ENCODE measurements around the gene HAAO. TPM values are rescaled to one million over a fixed set of nuclear protein-coding genes. Genes with fewer than 3 reads are reported as not detected.

Gene HAAO
- total RNA-seq, 2 donors from 2014 or later = 0.65 to 6.1 TPM

DNA sequence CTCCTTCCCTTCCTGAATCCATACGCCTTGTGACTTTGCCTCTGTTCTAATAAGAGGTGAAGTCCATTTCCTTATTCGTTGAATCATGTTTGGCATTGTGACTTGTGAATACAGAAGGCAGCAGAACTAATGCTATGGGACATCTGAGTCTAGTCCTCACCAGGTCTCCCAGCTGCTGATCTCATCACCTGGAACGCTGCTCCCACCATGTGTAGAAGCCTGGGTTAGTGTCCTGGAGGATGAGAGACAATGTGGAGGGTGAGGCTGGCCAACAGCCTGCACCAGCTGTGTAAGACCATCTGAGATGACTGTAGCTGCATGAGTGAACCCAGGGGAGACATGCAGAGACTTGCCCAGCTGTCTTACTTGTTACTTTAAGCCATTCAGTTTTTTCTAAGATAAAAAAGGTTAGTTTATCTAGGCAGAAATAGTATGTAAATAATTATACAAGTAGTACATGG is 3.5 kb upstream of the HAAO start:
- DNase-seq (peak in 1 of 2 donors; percentile 39), ATAC-seq (replicated peaks in 1 of 2) (peak; percentile 50 to 61)
- H3K27me3 Mint-ChIP-seq (ENCODE audit: low read depth) = peaks cover 31% of the 10 kb centered on the region
- H3K4me3 Mint-ChIP-seq = peak overlapping the region; percentile 20 to 68
- H3K9me3 Mint-ChIP-seq = no peaks in the 10 kb centered on the region
- peaks cover 76% of the 10 kb centered on the region for H3K4me1 Mint-ChIP-seq (ENCODE audit: low read depth)
- peaks cover 4 to 12% of the 10 kb centered on the region in 2 donors for H3K36me3 Mint-ChIP-seq (ENCODE audit: insufficient read depth in 2 of 2)
- peak overlapping the region; percentile 2 for H3K27ac Mint-ChIP-seq

GRCh38 chr2:42795275-42795674 is 2.9 kb upstream of the HAAO start:
- H3K36me3 Mint-ChIP-seq (ENCODE audit: insufficient read depth in 2 of 2) = peaks cover 4 to 11% of the 10 kb centered on the region in 2 donors
- DNase-seq = no peak
- H3K4me1 Mint-ChIP-seq (ENCODE audit: low read depth) = peaks cover 70% of the 10 kb centered on the region
- no peaks in the 10 kb centered on the region for H3K9me3 Mint-ChIP-seq
- ATAC-seq (replicated peaks in 1 of 2) = no peak
- no peak overlapping the region for H3K27ac Mint-ChIP-seq
- H3K27me3 Mint-ChIP-seq (ENCODE audit: low read depth) = peaks cover 37% of the 10 kb centered on the region
- H3K4me3 Mint-ChIP-seq = peak overlapping the region in 1 of 2 donors; percentile 20

DNA sequence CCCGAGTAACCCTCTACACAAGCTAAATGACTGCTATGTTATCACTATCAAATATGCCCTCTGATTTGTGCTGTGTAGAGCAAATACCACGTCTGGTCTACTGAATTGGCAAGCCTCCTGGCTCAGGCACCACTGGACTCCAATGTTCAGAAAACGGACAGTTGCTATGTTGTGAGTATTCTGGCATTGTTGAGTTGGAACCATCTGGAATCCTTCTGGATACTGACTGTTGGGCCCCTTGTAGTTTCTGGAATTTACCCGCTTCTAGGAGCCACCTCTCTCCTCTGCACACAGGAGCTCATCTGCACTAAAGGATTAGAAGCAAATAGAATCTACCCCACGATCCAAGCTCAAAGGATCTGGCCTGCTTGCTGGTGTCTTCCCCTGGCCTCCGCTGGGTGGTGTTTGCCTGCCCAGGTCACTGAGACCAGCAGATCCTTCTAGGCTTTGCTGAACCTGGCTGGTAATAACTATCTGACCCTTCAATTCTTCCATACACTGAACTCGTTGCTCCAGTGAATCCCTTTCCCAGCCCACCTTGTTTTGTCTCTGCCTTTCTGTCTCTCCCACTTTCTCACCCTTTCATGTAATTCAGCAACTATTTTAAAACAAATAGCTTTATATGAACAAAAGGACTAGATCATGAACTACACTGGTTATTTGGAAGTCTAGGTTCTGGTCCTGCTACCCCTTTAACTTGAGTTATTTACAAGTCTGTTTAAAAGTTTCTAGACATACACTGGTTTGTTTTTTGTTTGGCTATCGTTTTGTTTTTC is 2.1 kb upstream of the HAAO start:
- H3K27me3 Mint-ChIP-seq (ENCODE audit: low read depth) = peaks cover 44% of the 10 kb centered on the region
- H3K27ac Mint-ChIP-seq = no peak overlapping the region
- peaks cover 67% of the 10 kb centered on the region for H3K4me1 Mint-ChIP-seq (ENCODE audit: low read depth)
- DNase-seq = no peak
- no peak for ATAC-seq (replicated peaks in 1 of 2)
- H3K9me3 Mint-ChIP-seq = no peaks in the 10 kb centered on the region
- peaks cover 4 to 11% of the 10 kb centered on the region in 2 donors for H3K36me3 Mint-ChIP-seq (ENCODE audit: insufficient read depth in 2 of 2)
- H3K4me3 Mint-ChIP-seq = peak overlapping the region in 1 of 2 donors; percentile 85

GRCh38 chr2:42793334-42794270 is 1.2 kb upstream of the HAAO start:
- Mint-ChIP-seq H3K36me3 (ENCODE audit: insufficient read depth in 2 of 2) (peaks cover 4 to 11% of the 10 kb centered on the region in 2 donors), H3K9me3 (no peaks in the 10 kb centered on the region), H3K4me3 (peak overlapping the region; percentile 75 to 85), H3K4me1 (ENCODE audit: low read depth) (peaks cover 66% of the 10 kb centered on the region), H3K27ac (peak overlapping the region; percentile 43), H3K27me3 (ENCODE audit: low read depth) (peaks cover 44% of the 10 kb centered on the region)
- no peak for ATAC-seq (replicated peaks in 1 of 2)
- no peak for DNase-seq

GRCh38 chr2:42792087-42792582 is 248 bp downstream of the HAAO start:
- Mint-ChIP-seq H3K27ac (peak overlapping the region; percentile 77), H3K27me3 (ENCODE audit: low read depth) (peaks cover 44% of the 10 kb centered on the region), H3K9me3 (no peaks in the 10 kb centered on the region), H3K4me3 (peak overlapping the region; percentile 73 to 85), H3K4me1 (ENCODE audit: low read depth) (peaks cover 69% of the 10 kb centered on the region), H3K36me3 (ENCODE audit: insufficient read depth in 2 of 2) (peaks cover 4 to 11% of the 10 kb centered on the region in 2 donors)
- DNase-seq (no peak), ATAC-seq (replicated peaks in 1 of 2) (peak; percentile 39 to 41)

GRCh38 chr2:42791606-42792005 is 777 bp downstream of the HAAO start:
- Mint-ChIP-seq H3K4me1 (ENCODE audit: low read depth) (peaks cover 63% of the 10 kb centered on the region), H3K27me3 (ENCODE audit: low read depth) (peaks cover 44% of the 10 kb centered on the region), H3K36me3 (ENCODE audit: insufficient read depth in 2 of 2) (peaks cover 2 to 11% of the 10 kb centered on the region in 2 donors), H3K4me3 (peak overlapping the region; percentile 73 to 85), H3K9me3 (no peaks in the 10 kb centered on the region), H3K27ac (no peak overlapping the region)
- no peak for ATAC-seq (replicated peaks in 1 of 2)
- no peak for DNase-seq

GRCh38 chr2:42789751-42790150 is 2.6 kb downstream of the HAAO start:
- H3K4me3 Mint-ChIP-seq = no peak overlapping the region
- H3K9me3 Mint-ChIP-seq = no peaks in the 10 kb centered on the region
- peaks cover 42% of the 10 kb centered on the region for H3K27me3 Mint-ChIP-seq (ENCODE audit: low read depth)
- DNase-seq (no peak), ATAC-seq (replicated peaks in 1 of 2) (no peak)
- H3K36me3 Mint-ChIP-seq (ENCODE audit: insufficient read depth in 2 of 2) = peaks cover 2 to 11% of the 10 kb centered on the region in 2 donors
- H3K27ac Mint-ChIP-seq = no peak overlapping the region
- peaks cover 45% of the 10 kb centered on the region for H3K4me1 Mint-ChIP-seq (ENCODE audit: low read depth)

GRCh38 chr2:42788882-42789281 is 3.5 kb downstream of the HAAO start:
- DNase-seq = no peak
- peaks cover 2 to 10% of the 10 kb centered on the region in 2 donors for H3K36me3 Mint-ChIP-seq (ENCODE audit: insufficient read depth in 2 of 2)

GRCh38 chr2:42788478-42788793 is 3.9 kb downstream of the HAAO start:
- Mint-ChIP-seq H3K27me3 (ENCODE audit: low read depth) (peaks cover 29% of the 10 kb centered on the region), H3K36me3 (ENCODE audit: insufficient read depth in 2 of 2) (peaks cover 2 to 8% of the 10 kb centered on the region in 2 donors), H3K9me3 (no peaks in the 10 kb centered on the region), H3K4me1 (ENCODE audit: low read depth) (peaks cover 32% of the 10 kb centered on the region), H3K4me3 (no peak overlapping the region), H3K27ac (no peak overlapping the region)
- ATAC-seq (replicated peaks in 1 of 2) (no peak), DNase-seq (no peak)

More at GRCh38 chr2:42788882-42789281, 3.5 kb downstream of the HAAO start:
- Mint-ChIP-seq H3K27ac (no peak overlapping the region), H3K4me1 (ENCODE audit: low read depth) (peaks cover 36% of the 10 kb centered on the region), H3K9me3 (no peaks in the 10 kb centered on the region), H3K4me3 (no peak overlapping the region), H3K27me3 (ENCODE audit: low read depth) (peaks cover 33% of the 10 kb centered on the region)
- ATAC-seq (replicated peaks in 1 of 2) = no peak

GRCh38 chr2:42787788-42788477 is 4.5 kb downstream of the HAAO start:
- Mint-ChIP-seq H3K27ac (no peak overlapping the region), H3K4me1 (ENCODE audit: low read depth) (peaks cover 29% of the 10 kb centered on the region)

GRCh38 chr2:42787424-42787787 is 5.0 kb downstream of the HAAO start:
- Mint-ChIP-seq H3K4me3 (no peak overlapping the region), H3K27me3 (ENCODE audit: low read depth) (peaks cover 26% of the 10 kb centered on the region), H3K9me3 (no peaks in the 10 kb centered on the region), H3K36me3 (ENCODE audit: insufficient read depth in 2 of 2) (peaks cover 2 to 8% of the 10 kb centered on the region in 2 donors), H3K27ac (no peak overlapping the region), H3K4me1 (ENCODE audit: low read depth) (peaks cover 29% of the 10 kb centered on the region)
- DNase-seq (no peak), ATAC-seq (replicated peaks in 1 of 2) (no peak)

More at GRCh38 chr2:42787788-42788477, 4.5 kb downstream of the HAAO start:
- Mint-ChIP-seq H3K9me3 (no peaks in the 10 kb centered on the region), H3K27me3 (ENCODE audit: low read depth) (peaks cover 26% of the 10 kb centered on the region), H3K36me3 (ENCODE audit: insufficient read depth in 2 of 2) (peaks cover 2 to 8% of the 10 kb centered on the region in 2 donors), H3K4me3 (no peak overlapping the region)
- peak; percentile 35 to 52 for ATAC-seq (replicated peaks in 1 of 2)
- DNase-seq = peak in 1 of 2 donors; percentile 42

DNA sequence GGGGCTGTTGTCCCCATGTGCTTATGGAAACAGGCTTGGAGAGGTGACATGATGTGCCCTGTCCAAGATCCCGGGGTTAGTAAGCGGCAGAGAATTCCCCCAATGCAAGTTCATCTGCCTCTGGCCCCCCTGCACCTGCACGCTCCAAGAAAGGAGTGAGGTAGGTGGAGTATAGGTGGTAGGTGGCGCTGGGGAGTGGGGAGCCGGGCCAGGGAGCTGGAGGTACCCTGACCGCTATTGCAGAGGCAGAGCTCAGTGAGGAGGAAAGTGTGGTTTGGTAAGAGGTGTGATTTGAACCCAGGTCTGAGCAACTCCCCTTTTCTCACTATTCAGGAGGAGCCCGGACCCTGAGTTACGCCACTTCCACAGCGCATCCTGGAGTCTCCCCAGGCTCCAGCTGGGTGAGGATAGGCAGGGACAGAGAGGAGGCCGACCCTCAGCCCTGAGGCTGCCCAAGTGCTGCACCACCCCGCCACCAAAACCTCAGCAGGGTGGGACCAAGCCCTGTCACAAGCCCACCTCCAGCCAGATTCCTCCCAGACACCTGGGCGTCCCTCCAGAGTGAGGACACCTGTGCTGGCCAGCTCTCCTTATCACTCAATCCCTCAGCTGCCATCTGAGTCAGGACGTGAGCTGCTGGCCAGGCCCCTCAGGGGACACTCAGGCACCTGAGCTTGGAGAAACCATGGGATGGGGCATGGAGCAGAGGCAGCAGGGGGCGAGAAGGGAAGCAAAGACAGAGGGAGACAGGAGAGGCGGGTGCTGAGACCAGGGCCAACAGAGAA is 5.6 kb downstream of the HAAO start:
- no peak overlapping the region for H3K27ac Mint-ChIP-seq
- peaks cover 0 to 4% of the 10 kb centered on the region in 2 donors for H3K36me3 Mint-ChIP-seq (ENCODE audit: insufficient read depth in 2 of 2)
- H3K27me3 Mint-ChIP-seq (ENCODE audit: low read depth) = peaks cover 22% of the 10 kb centered on the region
- no peak overlapping the region for H3K4me3 Mint-ChIP-seq
- H3K4me1 Mint-ChIP-seq (ENCODE audit: low read depth) = peaks cover 24% of the 10 kb centered on the region
- H3K9me3 Mint-ChIP-seq = no peaks in the 10 kb centered on the region
- no peak for DNase-seq
- ATAC-seq (replicated peaks in 1 of 2) = no peak
